ENCODE data around the gene VAV3. TPM values are rescaled to one million over a fixed set of nuclear protein-coding genes. Genes with fewer than 3 reads are reported as not detected.

VAV3 gene
- total RNA-seq, 2 experiments from 2014 or later = 5.5 to 5.6 TPM

GRCh38 chr1:107997866-107998265 is 32.9 kb upstream of the VAV3 start:
- POLR2A ChIA-PET = no interaction called here
- H3K27me3 Mint-ChIP-seq = no peaks in the 10 kb centered on the region
- no peaks in the 10 kb centered on the region for H3K36me3 ChIP-seq (ENCODE audit: insufficient read depth, low read length)
- CTCF ChIA-PET = no interaction called here
- H3K9me3 Mint-ChIP-seq = no peaks in the 10 kb centered on the region
- no peaks in the 10 kb centered on the region for H3K4me1 ChIP-seq (ENCODE audit: insufficient read depth, low read length)
- intact Hi-C loops (cut with DNase I, micrococcal nuclease) = no loop called here
- H3K27ac ChIP-seq (ENCODE audit: low read depth in 1 of 2, low read length in 2 of 2) = no peak overlapping the region
- DNase-seq = no peak
- no peak for ATAC-seq (ENCODE audit: poor library complexity)
- TF ChIP-seq, protein P1, sequence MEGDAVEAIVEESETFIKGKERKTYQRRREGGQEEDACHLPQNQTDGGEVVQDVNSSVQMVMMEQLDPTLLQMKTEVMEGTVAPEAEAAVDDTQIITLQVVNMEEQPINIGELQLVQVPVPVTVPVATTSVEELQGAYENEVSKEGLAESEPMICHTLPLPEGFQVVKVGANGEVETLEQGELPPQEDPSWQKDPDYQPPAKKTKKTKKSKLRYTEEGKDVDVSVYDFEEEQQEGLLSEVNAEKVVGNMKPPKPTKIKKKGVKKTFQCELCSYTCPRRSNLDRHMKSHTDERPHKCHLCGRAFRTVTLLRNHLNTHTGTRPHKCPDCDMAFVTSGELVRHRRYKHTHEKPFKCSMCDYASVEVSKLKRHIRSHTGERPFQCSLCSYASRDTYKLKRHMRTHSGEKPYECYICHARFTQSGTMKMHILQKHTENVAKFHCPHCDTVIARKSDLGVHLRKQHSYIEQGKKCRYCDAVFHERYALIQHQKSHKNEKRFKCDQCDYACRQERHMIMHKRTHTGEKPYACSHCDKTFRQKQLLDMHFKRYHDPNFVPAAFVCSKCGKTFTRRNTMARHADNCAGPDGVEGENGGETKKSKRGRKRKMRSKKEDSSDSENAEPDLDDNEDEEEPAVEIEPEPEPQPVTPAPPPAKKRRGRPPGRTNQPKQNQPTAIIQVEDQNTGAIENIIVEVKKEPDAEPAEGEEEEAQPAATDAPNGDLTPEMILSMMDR (IDR thresholded peaks at IDR 0.05) = no peak
- H3K4me3 Mint-ChIP-seq = no peak overlapping the region
- H3K9me3 ChIP-seq (ENCODE audit: control insufficient read depth in 1 of 2, insufficient read depth in 1 of 2, low read length in 2 of 2) = no peaks in the 10 kb centered on the region
- H3K27me3 ChIP-seq (ENCODE audit: control insufficient read depth in 1 of 2, insufficient read depth in 2 of 2, low read length in 2 of 2) = no peaks in the 10 kb centered on the region
- no peaks in the 10 kb centered on the region for H3K36me3 Mint-ChIP-seq (ENCODE audit: low read depth)
- no peak overlapping the region for H3K4me3 ChIP-seq (ENCODE audit: low read length)
- H3K27ac Mint-ChIP-seq = no peak overlapping the region
- no peaks in the 10 kb centered on the region for H3K4me1 Mint-ChIP-seq (ENCODE audit: low read depth)

DNA sequence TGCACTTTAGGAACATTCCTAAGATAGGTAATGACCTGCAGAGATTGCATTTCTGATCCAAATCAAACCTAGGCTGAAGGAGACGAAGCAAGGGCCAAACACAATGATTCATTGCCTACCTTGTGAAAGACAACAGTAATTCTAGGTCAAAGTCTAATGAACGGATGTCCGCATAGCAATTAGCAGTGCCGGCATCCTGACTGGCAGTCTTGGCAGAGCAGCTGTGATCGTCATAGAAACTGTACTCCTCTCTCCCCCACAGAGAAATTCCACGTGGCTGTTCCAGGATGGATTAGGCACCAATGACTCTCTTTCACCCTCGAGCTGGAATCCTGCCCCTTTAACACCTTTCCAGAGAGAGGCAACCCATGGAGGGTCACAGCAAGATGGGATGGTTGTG is 28.9 kb upstream of the VAV3 start:
- CTCF ChIA-PET = no interaction called here
- intact Hi-C loops (cut with DNase I, micrococcal nuclease) = no loop called here

GRCh38 chr1:107992347-107992746 is 27.4 kb upstream of the VAV3 start:
- H3K9me3 Mint-ChIP-seq = no peaks in the 10 kb centered on the region
- H3K36me3 Mint-ChIP-seq (ENCODE audit: low read depth) = no peaks in the 10 kb centered on the region
- DNase-seq = no peak
- ChIA-PET POLR2A (no interaction called here), CTCF (no interaction called here)
- H3K4me1 Mint-ChIP-seq (ENCODE audit: low read depth) = no peaks in the 10 kb centered on the region
- no peaks in the 10 kb centered on the region for H3K36me3 ChIP-seq (ENCODE audit: insufficient read depth, low read length)
- ATAC-seq (ENCODE audit: poor library complexity) = no peak
- H3K27me3 ChIP-seq (ENCODE audit: control insufficient read depth in 1 of 2, insufficient read depth in 2 of 2, low read length in 2 of 2) = no peaks in the 10 kb centered on the region
- no peak overlapping the region for H3K27ac Mint-ChIP-seq
- H3K27ac ChIP-seq (ENCODE audit: low read depth in 1 of 2, low read length in 2 of 2) = no peak overlapping the region
- no peak overlapping the region for H3K4me3 ChIP-seq (ENCODE audit: low read length)
- TF ChIP-seq, protein P1 (IDR thresholded peaks at IDR 0.05) = no peak
- intact Hi-C loops (cut with DNase I, micrococcal nuclease) = no loop called here
- no peaks in the 10 kb centered on the region for H3K4me1 ChIP-seq (ENCODE audit: insufficient read depth, low read length)
- H3K9me3 ChIP-seq (ENCODE audit: control insufficient read depth in 1 of 2, insufficient read depth in 1 of 2, low read length in 2 of 2) = no peaks in the 10 kb centered on the region
- H3K27me3 Mint-ChIP-seq = no peaks in the 10 kb centered on the region
- no peak overlapping the region for H3K4me3 Mint-ChIP-seq

More for the DNA sequence above, 28.9 kb upstream of the VAV3 start:
- Mint-ChIP-seq H3K36me3 (ENCODE audit: low read depth) (no peaks in the 10 kb centered on the region), H3K4me3 (no peak overlapping the region), H3K27me3 (no peaks in the 10 kb centered on the region), H3K9me3 (no peaks in the 10 kb centered on the region), H3K27ac (no peak overlapping the region), H3K4me1 (ENCODE audit: low read depth) (no peaks in the 10 kb centered on the region)
- no peaks in the 10 kb centered on the region for H3K9me3 ChIP-seq (ENCODE audit: control insufficient read depth in 1 of 2, insufficient read depth in 1 of 2, low read length in 2 of 2)
- TF ChIP-seq, protein P1 (IDR thresholded peaks at IDR 0.05) = no peak
- no peak overlapping the region for H3K4me3 ChIP-seq (ENCODE audit: low read length)
- H3K27me3 ChIP-seq (ENCODE audit: control insufficient read depth in 1 of 2, insufficient read depth in 2 of 2, low read length in 2 of 2) = no peaks in the 10 kb centered on the region
- H3K27ac ChIP-seq (ENCODE audit: low read depth in 1 of 2, low read length in 2 of 2) = no peak overlapping the region
- POLR2A ChIA-PET = no interaction called here
- no peak for ATAC-seq (ENCODE audit: poor library complexity)
- no peaks in the 10 kb centered on the region for H3K4me1 ChIP-seq (ENCODE audit: insufficient read depth, low read length)
- H3K36me3 ChIP-seq (ENCODE audit: insufficient read depth, low read length) = no peaks in the 10 kb centered on the region
- no peak for DNase-seq

Data from CD4-positive, alpha-beta T cell (primary cell).